Endothelial cell (in vitro differentiated cells): ENCODE data around the gene DLL1. TPM values are rescaled to one million over a fixed set of nuclear protein-coding genes. Genes with fewer than 3 reads are reported as not detected.

ENCODE experiments used
- DNase-seq: peaks from one replicate; pipeline ENCODE4 v3.0.0; 2021; ENCODE audit warnings: low spot score
- H3K27ac Mint-ChIP-seq: one replicate; pipeline ENCODE4 v1.8.0; 2021; ENCODE audit warnings: mixed read lengths, inconsistent platforms; ENCODE audit not compliant: unreplicated experiment
- H3K27me3 Mint-ChIP-seq: one replicate; pipeline ENCODE4 v1.8.0; 2021; ENCODE audit warnings: mild to moderate bottlenecking, moderate library complexity, mixed read lengths, inconsistent platforms; ENCODE audit not compliant: unreplicated experiment
- H3K36me3 Mint-ChIP-seq: one replicate; pipeline ENCODE4 v1.8.0; 2021; ENCODE audit warnings: mild to moderate bottlenecking, low read depth, mixed read lengths, inconsistent platforms; ENCODE audit not compliant: unreplicated experiment
- H3K4me1 Mint-ChIP-seq: one replicate; pipeline ENCODE4 v1.8.0; 2021; ENCODE audit warnings: mild to moderate bottlenecking, mixed read lengths, inconsistent platforms; ENCODE audit not compliant: unreplicated experiment
- H3K4me3 Mint-ChIP-seq: one replicate; pipeline ENCODE4 v1.8.0; 2021; ENCODE audit warnings: mild to moderate bottlenecking, mixed read lengths, inconsistent platforms; ENCODE audit not compliant: unreplicated experiment
- H3K9me3 Mint-ChIP-seq: one replicate; pipeline ENCODE4 v1.8.0; 2021; ENCODE audit warnings: mixed read lengths, inconsistent platforms; ENCODE audit not compliant: unreplicated experiment
- total RNA-seq: library from RNA; stranded (reverse); fragmentation: NEBNext Ultra II Directional; extraction: Animal tissue kit (Norgen Biotek cat#: 25700); gene quantifications from one replicate; pipeline ENCODE4 v1.2.1, GENCODE V29; 2021; ENCODE audit not compliant: unreplicated experiment
- TF ChIP-seq, protein P1 (sequence below): fragments of 200-600 bp; sonication (generic); IDR thresholded peaks from one replicate; pipeline ENCODE4 v1.5.0; 2021; ENCODE audit warnings: antibody characterized with exemption; ENCODE audit not compliant: unreplicated experiment

DLL1 gene
- total RNA-seq, 1 donor from 2014 or later: 59.5 TPM

- no peaks in the 10 kb centered on the region for H3K27me3 Mint-ChIP-seq
- H3K4me1 Mint-ChIP-seq: peaks cover 40% of the 10 kb centered on the region
- peak overlapping the region; percentile 98 for H3K27ac Mint-ChIP-seq
- DNase-seq: no peak
- no peaks in the 10 kb centered on the region for H3K9me3 Mint-ChIP-seq
- peaks cover 19% of the 10 kb centered on the region for H3K36me3 Mint-ChIP-seq
- no peak overlapping the region for H3K4me3 Mint-ChIP-seq
- TF ChIP-seq, protein P1, sequence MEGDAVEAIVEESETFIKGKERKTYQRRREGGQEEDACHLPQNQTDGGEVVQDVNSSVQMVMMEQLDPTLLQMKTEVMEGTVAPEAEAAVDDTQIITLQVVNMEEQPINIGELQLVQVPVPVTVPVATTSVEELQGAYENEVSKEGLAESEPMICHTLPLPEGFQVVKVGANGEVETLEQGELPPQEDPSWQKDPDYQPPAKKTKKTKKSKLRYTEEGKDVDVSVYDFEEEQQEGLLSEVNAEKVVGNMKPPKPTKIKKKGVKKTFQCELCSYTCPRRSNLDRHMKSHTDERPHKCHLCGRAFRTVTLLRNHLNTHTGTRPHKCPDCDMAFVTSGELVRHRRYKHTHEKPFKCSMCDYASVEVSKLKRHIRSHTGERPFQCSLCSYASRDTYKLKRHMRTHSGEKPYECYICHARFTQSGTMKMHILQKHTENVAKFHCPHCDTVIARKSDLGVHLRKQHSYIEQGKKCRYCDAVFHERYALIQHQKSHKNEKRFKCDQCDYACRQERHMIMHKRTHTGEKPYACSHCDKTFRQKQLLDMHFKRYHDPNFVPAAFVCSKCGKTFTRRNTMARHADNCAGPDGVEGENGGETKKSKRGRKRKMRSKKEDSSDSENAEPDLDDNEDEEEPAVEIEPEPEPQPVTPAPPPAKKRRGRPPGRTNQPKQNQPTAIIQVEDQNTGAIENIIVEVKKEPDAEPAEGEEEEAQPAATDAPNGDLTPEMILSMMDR: no peak
These were observed 25.2 kb upstream of the DLL1 start for GRCh38 chr6:170316071-170316470.

DNA sequence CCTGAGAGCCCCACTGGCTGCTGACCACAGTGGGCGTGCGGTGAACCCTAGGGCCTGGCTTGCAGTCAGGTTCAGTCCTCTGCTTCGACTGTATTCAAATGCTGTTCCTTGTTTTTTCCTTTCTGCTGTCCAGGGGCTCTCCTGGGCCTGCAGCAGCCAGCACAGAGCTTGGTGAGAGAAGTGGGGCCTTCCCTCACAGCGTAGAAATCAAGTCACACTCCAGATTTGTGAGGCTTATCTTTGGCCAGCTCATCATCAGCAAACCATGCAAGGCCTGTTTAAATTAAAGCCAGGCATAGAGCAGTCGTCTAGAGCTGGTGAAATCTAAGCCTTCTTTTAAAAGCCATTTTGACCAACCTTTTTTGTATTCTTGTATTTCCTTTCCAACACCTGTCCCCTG lies 24.1 kb upstream of the DLL1 start:
- no peak overlapping the region for H3K4me3 Mint-ChIP-seq
- no peak overlapping the region for H3K27ac Mint-ChIP-seq
- no peaks in the 10 kb centered on the region for H3K9me3 Mint-ChIP-seq
- no peak for DNase-seq
- peaks cover 49% of the 10 kb centered on the region for H3K4me1 Mint-ChIP-seq
- H3K27me3 Mint-ChIP-seq: no peaks in the 10 kb centered on the region
- TF ChIP-seq, protein P1: no peak
- H3K36me3 Mint-ChIP-seq: peaks cover 10% of the 10 kb centered on the region

DNA sequence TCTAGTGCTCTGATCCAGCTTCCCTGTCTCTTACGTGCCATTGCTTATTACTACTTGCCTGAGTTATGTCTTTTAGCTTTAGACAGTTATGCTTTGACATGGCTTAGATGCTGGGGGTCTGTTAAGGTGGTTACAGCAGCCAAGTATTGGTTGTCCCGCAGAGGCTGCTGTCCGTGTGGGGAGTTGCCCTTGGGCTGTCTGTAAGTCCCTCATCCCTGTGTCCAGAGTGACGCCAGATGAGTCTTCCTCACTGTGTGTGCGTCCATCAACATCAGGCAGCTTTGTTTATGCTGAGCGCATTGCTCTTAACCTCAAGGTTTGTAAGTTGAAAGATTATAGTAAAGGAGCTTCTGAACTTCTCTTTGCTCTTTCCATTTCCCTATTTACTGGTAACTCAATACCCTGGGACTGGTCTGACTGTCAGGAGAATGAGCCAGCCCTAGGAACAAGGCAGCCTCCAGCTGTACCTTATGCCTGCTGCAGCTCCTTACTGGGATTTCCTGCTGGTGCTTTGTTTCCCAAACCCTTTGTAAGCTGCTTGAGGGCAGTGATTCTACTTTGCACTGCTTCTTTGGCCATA lies 22.9 kb upstream of the DLL1 start:
- Mint-ChIP-seq H3K4me3 (no peak overlapping the region), H3K27me3 (no peaks in the 10 kb centered on the region), H3K27ac (no peak overlapping the region), H3K4me1 (peaks cover 54% of the 10 kb centered on the region), H3K9me3 (no peaks in the 10 kb centered on the region), H3K36me3 (peaks cover 7% of the 10 kb centered on the region)
- TF ChIP-seq, protein P1: no peak
- DNase-seq: no peak

GRCh38 chr6:170312876-170313275 lies 22.0 kb upstream of the DLL1 start:
- Mint-ChIP-seq H3K27me3 (peaks cover 2% of the 10 kb centered on the region), H3K4me3 (no peak overlapping the region), H3K36me3 (peaks cover 7% of the 10 kb centered on the region), H3K4me1 (peaks cover 56% of the 10 kb centered on the region), H3K27ac (peak overlapping the region; percentile 51), H3K9me3 (no peaks in the 10 kb centered on the region)
- DNase-seq: no peak
- TF ChIP-seq, protein P1: no peak

- H3K4me1 Mint-ChIP-seq: peaks cover 55% of the 10 kb centered on the region
- H3K27ac Mint-ChIP-seq: no peak overlapping the region
- peaks cover 9% of the 10 kb centered on the region for H3K36me3 Mint-ChIP-seq
- no peak overlapping the region for H3K4me3 Mint-ChIP-seq
- no peak for DNase-seq
- no peaks in the 10 kb centered on the region for H3K9me3 Mint-ChIP-seq
- H3K27me3 Mint-ChIP-seq: peaks cover 2% of the 10 kb centered on the region
- TF ChIP-seq, protein P1: no peak
These were observed 20.8 kb upstream of the DLL1 start for GRCh38 chr6:170311696-170312095.
